ENCODE results near the gene GABPB1.

GABPB1 gene

DNA sequence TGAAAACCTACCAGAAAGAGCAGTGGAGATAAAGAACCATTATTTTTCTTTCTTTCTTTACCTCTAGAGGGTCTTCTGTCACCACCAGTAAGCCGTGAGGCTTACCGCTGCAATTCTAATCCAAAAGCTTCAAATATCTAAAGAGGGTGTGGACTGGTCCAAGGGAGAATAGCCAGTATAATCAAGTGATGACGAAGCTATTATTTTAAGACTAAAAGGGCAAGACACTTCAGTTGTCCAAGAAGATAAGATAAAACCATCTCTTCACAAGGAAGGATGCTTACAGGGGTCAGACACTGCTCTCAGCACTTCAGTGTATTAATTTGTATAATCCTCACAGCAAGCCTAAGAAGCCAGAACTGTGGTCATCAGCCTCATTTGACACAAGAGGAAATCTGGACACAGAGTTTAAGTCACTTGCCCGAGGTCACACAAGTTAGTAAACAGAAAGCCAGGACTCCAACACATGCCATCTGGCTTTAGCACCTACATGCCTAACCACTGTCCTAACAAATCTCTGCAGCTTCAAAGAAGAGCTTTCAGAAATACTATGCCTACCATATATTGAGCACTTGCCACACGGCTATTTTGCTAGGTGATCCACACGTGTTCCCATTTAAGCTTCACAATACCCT, 104.1 kb downstream of the GABPB1 start:
- no peak for DNase-seq (ENCODE audit: low read depth)
- TF ChIP-seq CTCF (IDR thresholded peaks at IDR 0.05; ENCODE audit: low read depth, low read length) (no peak), MYC (IDR thresholded peaks at IDR 0.05; ENCODE audit: low read depth, low read length) (no peak), POLR2A (IDR thresholded peaks at IDR 0.05; ENCODE audit: extremely low read depth, insufficient read length) (no peak), MAX (IDR thresholded peaks at IDR 0.05; ENCODE audit: low read depth, low read length) (no peak)

DNA sequence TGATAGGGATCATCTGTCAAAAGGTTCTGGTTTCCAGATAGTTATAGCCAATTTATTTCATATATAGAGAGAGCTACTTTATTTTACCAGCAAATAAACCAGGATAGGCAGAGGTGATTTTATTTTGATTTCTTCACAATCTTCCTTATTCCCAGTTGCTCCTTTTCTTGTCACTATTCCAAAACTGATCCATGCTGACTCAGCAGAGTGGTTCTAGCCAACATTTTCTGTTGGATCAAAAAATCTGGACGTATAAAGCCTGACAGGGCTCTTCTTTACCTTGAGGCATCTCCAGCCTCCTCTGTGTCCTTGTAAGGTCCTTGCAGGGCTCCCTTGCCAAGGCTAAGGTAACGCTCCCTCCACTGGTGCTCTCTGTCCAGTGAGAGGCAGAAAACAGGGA, 105.3 kb downstream of the GABPB1 start:
- TF ChIP-seq MAX (IDR thresholded peaks at IDR 0.05; ENCODE audit: low read depth, low read length) (no peak), MYC (IDR thresholded peaks at IDR 0.05; ENCODE audit: low read depth, low read length) (no peak), POLR2A (IDR thresholded peaks at IDR 0.05; ENCODE audit: extremely low read depth, insufficient read length) (no peak), CTCF (IDR thresholded peaks at IDR 0.05; ENCODE audit: low read depth, low read length) (no peak)
- H3K4me3 ChIP-seq (ENCODE audit: low read depth, low read length), result no peak overlapping the region
- DNase-seq (ENCODE audit: low read depth), result no peak

More for the DNA sequence above, 104.1 kb downstream of the GABPB1 start:
- no peak overlapping the region for H3K4me3 ChIP-seq (ENCODE audit: low read depth, low read length)

DNA sequence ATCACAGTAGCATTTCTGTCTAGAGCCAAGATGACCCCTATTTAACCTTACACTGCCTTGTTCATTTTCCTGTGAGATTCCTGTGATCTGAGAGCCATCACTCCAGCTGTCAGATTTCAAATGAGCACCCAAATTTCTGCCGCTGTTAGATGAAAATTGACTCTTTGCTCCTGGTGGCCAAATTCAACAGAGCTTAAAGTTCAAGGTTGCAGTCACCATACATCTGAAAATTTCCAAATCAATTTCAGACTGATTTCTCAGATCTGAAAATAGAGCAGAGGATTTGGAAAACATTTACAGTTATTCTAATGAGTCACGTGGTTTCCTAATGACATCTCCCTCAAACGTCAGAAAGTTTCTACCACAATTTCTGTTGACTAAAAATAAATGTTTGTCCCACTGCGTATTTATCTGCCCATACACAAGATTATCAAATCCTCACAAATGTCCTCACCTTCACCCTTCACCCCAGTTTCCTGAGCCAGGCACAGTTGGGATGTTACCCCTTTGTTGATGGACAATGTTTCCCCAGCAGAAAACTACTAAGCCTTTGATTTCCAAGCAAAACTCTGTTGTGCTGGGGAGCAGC, 105.9 kb downstream of the GABPB1 start:
- H3K4me3 ChIP-seq (ENCODE audit: low read depth, low read length), result no peak overlapping the region
- TF ChIP-seq MYC (IDR thresholded peaks at IDR 0.05; ENCODE audit: low read depth, low read length) (no peak), MAX (IDR thresholded peaks at IDR 0.05; ENCODE audit: low read depth, low read length) (no peak), POLR2A (IDR thresholded peaks at IDR 0.05; ENCODE audit: extremely low read depth, insufficient read length) (no peak), CTCF (IDR thresholded peaks at IDR 0.05; ENCODE audit: low read depth, low read length) (no peak)
- DNase-seq (ENCODE audit: low read depth), result peak; percentile 41

GRCh38 chr15:50247819-50248655, 107.0 kb downstream of the GABPB1 start:
- TF ChIP-seq MAX (IDR thresholded peaks at IDR 0.05; ENCODE audit: low read depth, low read length) (no peak; the same call in 1 of the 2 replicates), CTCF (IDR thresholded peaks at IDR 0.05; ENCODE audit: low read depth, low read length) (no peak), MYC (IDR thresholded peaks at IDR 0.05; ENCODE audit: low read depth, low read length) (no peak), POLR2A (IDR thresholded peaks at IDR 0.05; ENCODE audit: extremely low read depth, insufficient read length) (no peak)
- peak; percentile 83 for DNase-seq (ENCODE audit: low read depth)
- peak overlapping the region; percentile 6 for H3K4me3 ChIP-seq (ENCODE audit: low read depth, low read length)

DNA sequence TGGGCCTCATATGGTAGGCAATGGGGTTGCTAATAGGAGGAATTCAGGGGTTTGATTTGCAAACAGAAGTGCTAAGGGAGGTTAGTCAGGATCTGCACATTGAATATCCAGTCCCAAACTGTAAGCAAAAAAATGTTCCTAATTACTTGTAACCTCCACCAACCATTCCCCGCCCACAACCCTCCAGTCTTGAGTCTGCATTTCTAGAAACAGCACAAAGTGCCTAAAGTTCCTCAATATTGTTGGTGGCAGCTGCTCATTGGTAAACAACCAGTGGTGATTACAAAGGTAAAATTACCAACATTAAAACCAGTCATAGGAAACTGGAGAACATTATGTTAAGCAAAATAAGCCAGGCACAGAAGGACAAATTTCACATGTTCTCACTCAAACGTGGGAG, 108.4 kb downstream of the GABPB1 start:
- H3K4me3 ChIP-seq (ENCODE audit: low read depth, low read length), result no peak overlapping the region
- TF ChIP-seq POLR2A (IDR thresholded peaks at IDR 0.05; ENCODE audit: extremely low read depth, insufficient read length), result no peak
- TF ChIP-seq MYC (IDR thresholded peaks at IDR 0.05; ENCODE audit: low read depth, low read length), result no peak
- no peak for TF ChIP-seq CTCF (IDR thresholded peaks at IDR 0.05; ENCODE audit: low read depth, low read length)
- no peak for TF ChIP-seq MAX (IDR thresholded peaks at IDR 0.05; ENCODE audit: low read depth, low read length)
- no peak for DNase-seq (ENCODE audit: low read depth)

Measured in NB4 (cell line).